ENCODE results near the gene QRSL1. TPM values are rescaled to one million over a fixed set of nuclear protein-coding genes. Genes with fewer than 3 reads are reported as not detected.
A peak's percentile ranks its signal among the peaks of the same experiment; 100 is the strongest.

QRSL1 gene
- 19.0 and 19.5 TPM in 2 replicates for total RNA-seq (2022)
- percentile 80 among the genes with signal in this experiment for Bru-seq, nascent RNA
- percentile 73 among the genes with signal in this experiment for BruChase-seq, experiment 1, labeled RNA remaining after a 2-hour chase
- BruChase-seq, experiment 2, labeled RNA remaining after a 6-hour chase, result percentile 74 among the genes with signal in this experiment
- long read RNA-seq, full-length matches to known transcripts, result 40 of 48 reads
- long read RNA-seq, partial matches to known transcripts, result 3 of 48 reads
- long read RNA-seq, other reads (novel, unspliced or antisense), result 5 of 48 reads

- H3K36me3 Mint-ChIP-seq (ENCODE audit: insufficient read depth, unreplicated experiment), result peaks cover 6% of the 10 kb centered on the region
- POLR2A ChIA-PET, result no interaction called here
- peak within 1 kb of the TSS; percentile 94 for H3K27ac Mint-ChIP-seq (ENCODE audit: unreplicated experiment)
- peak; percentile 90 for DNase-seq
- H3K4me1 ChIP-seq, result peaks cover 4% of the 10 kb centered on the region
- no peaks in the 10 kb centered on the region for H3K27me3 Mint-ChIP-seq (ENCODE audit: insufficient read depth, unreplicated experiment)
- no peaks in the 10 kb centered on the region for H3K9me3 Mint-ChIP-seq (ENCODE audit: unreplicated experiment)
- no peaks in the 10 kb centered on the region for H3K27me3 ChIP-seq (replicated peaks; ENCODE audit: control insufficient read depth, insufficient read depth, low read length)
- CTCF ChIA-PET, result no interaction called here
- peak within 1 kb of the TSS; percentile 54 for H3K4me3 ChIP-seq (ENCODE audit: low read depth, low read length)
- no TSS peak for BruUV-seq (replicated peaks)
- TF ChIP-seq CTCF (IDR thresholded peaks at IDR 0.05; ENCODE audit: insufficient read depth in 1 of 2, low read depth in 1 of 2, low read length in 1 of 2, severe bottlenecking in 1 of 2, unreplicated experiment in 1 of 2), result no peak
- peaks cover 6% of the 10 kb centered on the region for H3K4me1 Mint-ChIP-seq (ENCODE audit: low read depth, unreplicated experiment)
- no peaks in the 10 kb centered on the region for H3K36me3 ChIP-seq (ENCODE audit: control insufficient read depth, insufficient read depth, low read length)
- peak within 1 kb of the TSS; percentile 89 for H3K4me3 Mint-ChIP-seq (ENCODE audit: unreplicated experiment)
- intact Hi-C loops (cut with micrococcal nuclease; ENCODE audit: unreplicated experiment), result loop anchor here (5.0 kb wide), 1 partner anchor 348 kb away; no protein-coding TSS in a partner anchor
- H3K9me3 ChIP-seq, result no peaks in the 10 kb centered on the region
Measured at GRCh38 chr6:106629103-106629858, at the start of gene QRSL1, which contains the start of gene RTN4IP1. QRSL1 (plus strand) TSS chr6:106629578; CDS start chr6:106629682, 104 bp downstream. RTN4IP1 (minus strand) TSS chr6:106629498; CDS start chr6:106629021, 477 bp downstream.

GRCh38 chr6:106581468-106581867 lies 47.9 kb upstream of the QRSL1 start:
- H3K27ac Mint-ChIP-seq (ENCODE audit: unreplicated experiment), result no peak overlapping the region

More at GRCh38 chr6:106581468-106581867, 47.9 kb upstream of the QRSL1 start:
- H3K27me3 ChIP-seq (replicated peaks; ENCODE audit: control insufficient read depth, insufficient read depth, low read length), result no peaks in the 10 kb centered on the region
- TF ChIP-seq CTCF (IDR thresholded peaks at IDR 0.05; ENCODE audit: insufficient read depth in 1 of 2, low read depth in 1 of 2, low read length in 1 of 2, severe bottlenecking in 1 of 2, unreplicated experiment in 1 of 2), result no peak
- no peak overlapping the region for H3K4me3 Mint-ChIP-seq (ENCODE audit: unreplicated experiment)
- intact Hi-C loops (cut with micrococcal nuclease; ENCODE audit: unreplicated experiment), result no loop called here
- H3K4me1 Mint-ChIP-seq (ENCODE audit: low read depth, unreplicated experiment), result no peaks in the 10 kb centered on the region
- ChIA-PET CTCF (no interaction called here), POLR2A (no interaction called here)
- H3K36me3 ChIP-seq (ENCODE audit: control insufficient read depth, insufficient read depth, low read length), result no peaks in the 10 kb centered on the region; the same call in 1 of the 2 replicates
- no peaks in the 10 kb centered on the region for H3K36me3 Mint-ChIP-seq (ENCODE audit: insufficient read depth, unreplicated experiment)
- no peaks in the 10 kb centered on the region for H3K4me1 ChIP-seq
- no peaks in the 10 kb centered on the region for H3K27me3 Mint-ChIP-seq (ENCODE audit: insufficient read depth, unreplicated experiment)
- H3K4me3 ChIP-seq (ENCODE audit: low read depth, low read length), result no peak overlapping the region
- no TSS peak for BruUV-seq (replicated peaks)
- H3K9me3 Mint-ChIP-seq (ENCODE audit: unreplicated experiment), result no peaks in the 10 kb centered on the region
- DNase-seq, result no peak
- H3K9me3 ChIP-seq, result no peaks in the 10 kb centered on the region
